CD4-positive, alpha-beta memory T cell (primary cell): ENCODE data around the gene MED12. TPM values are rescaled to one million over a fixed set of nuclear protein-coding genes. Genes with fewer than 3 reads are reported as not detected.

Experiments
- CTCF ChIA-PET: fragments of 350-600 bp; sonication (Branson Sonifier 250); formaldehyde crosslinking; loops from one replicate; lab custom pipeline; 2021; ENCODE audit warnings: inconsistent platforms; ENCODE audit not compliant: partially characterized antibody; lab: Charles Lee
- POLR2A ChIA-PET: fragments of 350-600 bp; sonication (Branson Sonifier 250); formaldehyde crosslinking; loops from one replicate; lab custom pipeline; 2021; ENCODE audit not compliant: partially characterized antibody; lab: Charles Lee
- DNase-seq, 5 donors: peaks; one replicate each; pipeline versions ENCODE4 v3.0.0 to v3.0.0-alpha.2; 2020 to 2022; ENCODE audit warnings: mixed read lengths in 1 of 5
- H3K27ac ChIP-seq: one replicate; pipeline ENCODE4 v1.7.0; 2013; ENCODE audit warnings: low read depth, low read length
- H3K27me3 ChIP-seq: 2 replicates; pipeline ENCODE4 v1.7.0; 2013; ENCODE audit warnings: mild to moderate bottlenecking, low read length, moderate library complexity; ENCODE audit not compliant: insufficient read depth
- H3K36me3 ChIP-seq: 2 replicates; pipeline ENCODE4 v1.7.0; 2013; ENCODE audit warnings: mild to moderate bottlenecking, low read length, moderate library complexity; ENCODE audit not compliant: insufficient read depth
- H3K4me1 ChIP-seq: 2 replicates; pipeline ENCODE4 v1.7.0; 2013; ENCODE audit warnings: mild to moderate bottlenecking, low read length, moderate library complexity; ENCODE audit not compliant: insufficient read depth
- H3K4me3 ChIP-seq, 2 donors: one replicate each; pipeline ENCODE4 v1.7.0; 2013; ENCODE audit warnings: low read length in 2 of 2, mild to moderate bottlenecking in 1 of 2
- H3K9me3 ChIP-seq, 2 donors: one replicate each; pipeline ENCODE4 v1.7.0; 2013; ENCODE audit warnings: low read length in 2 of 2, control low read depth in 1 of 2; ENCODE audit not compliant: control insufficient read depth in 1 of 2
- H3K27ac Mint-ChIP-seq, 7 donors: one replicate each; pipeline ENCODE4 v1.8.0; 2020 to 2021; ENCODE audit warnings: mixed read lengths in 7 of 7, mild to moderate bottlenecking in 6 of 7, inconsistent platforms in 3 of 7, moderate library complexity in 3 of 7
- H3K27me3 Mint-ChIP-seq, 2 donors: one replicate each; pipeline ENCODE4 v1.8.0; 2020 to 2021; ENCODE audit warnings: mixed read lengths in 2 of 2
- H3K36me3 Mint-ChIP-seq, 2 donors: one replicate each; pipeline ENCODE4 v1.8.0; 2020 to 2021; ENCODE audit warnings: mixed read lengths in 2 of 2, inconsistent platforms in 1 of 2, mild to moderate bottlenecking in 1 of 2
- H3K4me1 Mint-ChIP-seq, 4 donors: one replicate each; pipeline ENCODE4 v1.8.0; 2020 to 2021; ENCODE audit warnings: mixed read lengths in 4 of 4, mild to moderate bottlenecking in 1 of 4
- H3K4me3 Mint-ChIP-seq, 8 donors: one replicate each; pipeline ENCODE4 v1.8.0; 2020 to 2021; ENCODE audit warnings: mixed read lengths in 8 of 8, mild to moderate bottlenecking in 7 of 8, moderate library complexity in 6 of 8, inconsistent platforms in 3 of 8
- H3K9me3 Mint-ChIP-seq, 8 donors: one replicate each; pipeline ENCODE4 v1.8.0; 2020 to 2021; ENCODE audit warnings: mixed read lengths in 8 of 8, mild to moderate bottlenecking in 5 of 8, inconsistent platforms in 3 of 8, moderate library complexity in 1 of 8
- intact Hi-C: fragments of 100-400 bp; cut with micrococcal nuclease; formaldehyde crosslinking; loops from one replicate; pipeline ENCODE4 v1.15.1; 2023
- polyA plus RNA-seq, 2 donors: library from polyadenylated mRNA; unstranded; fragments of 300-500 nt; fragmentation: Illumina TruSeq; gene quantifications; one replicate each; pipeline ENCODE4 v1.2.3, GENCODE V29; 2021
- total RNA-seq, 2 experiments: library from RNA; stranded (reverse); gene quantifications; one replicate each; pipeline ENCODE4 v1.2.3, GENCODE V29; 2021

MED12 gene
- total and polyA plus RNA-seq, 4 experiments from 2014 or later = 3.4 to 89.9 (median 51.6) TPM

DNA sequence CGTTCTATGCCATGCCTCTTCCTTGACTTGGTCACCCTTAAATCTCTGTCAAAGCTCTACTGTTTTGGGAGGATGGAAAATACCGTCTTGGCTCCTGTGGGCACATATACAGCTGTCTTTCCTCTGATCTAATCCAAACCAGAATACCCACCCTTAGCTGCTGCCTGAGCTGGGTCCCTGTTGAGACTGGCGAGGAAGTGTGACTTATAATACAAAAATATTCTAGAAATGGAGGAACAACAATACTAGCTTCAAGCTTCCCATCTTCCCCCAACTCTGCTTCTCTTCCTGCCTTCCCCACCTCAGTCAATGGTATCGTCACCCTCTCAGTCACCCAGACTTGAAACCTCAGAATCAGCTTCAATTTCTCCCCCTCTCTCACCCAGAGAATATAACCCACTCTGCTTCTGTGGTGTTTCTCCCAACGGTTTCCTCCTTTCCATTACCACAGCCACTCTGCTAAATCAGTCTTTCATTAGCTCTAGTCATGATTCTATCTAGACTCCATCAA is 6.4 kb upstream of the MED12 start:
- no peaks in the 10 kb centered on the region for H3K27me3 Mint-ChIP-seq
- peak in 3 of 5 donors; percentile 52 to 77 (median 74) for DNase-seq
- peak overlapping the region; percentile 96 for H3K27ac ChIP-seq
- peak overlapping the region; percentile 90 to 99 (median 95) for H3K4me3 Mint-ChIP-seq
- peaks cover 39% of the 10 kb centered on the region for H3K4me1 ChIP-seq
- H3K9me3 Mint-ChIP-seq = no peaks in the 10 kb centered on the region
- H3K27ac Mint-ChIP-seq = peak overlapping the region; percentile 97 to 99 (median 99)
- H3K36me3 ChIP-seq = peaks cover 19% of the 10 kb centered on the region
- intact Hi-C loops = loop anchor here (1.0 to 10.0 kb wide), 7 partner anchors 9 to 423 kb away; partner anchors contain the start of genes OGT, SNX12 and TAF1
- peak overlapping the region; percentile 69 to 93 for H3K4me3 ChIP-seq
- no peaks in the 10 kb centered on the region for H3K9me3 ChIP-seq
- H3K36me3 Mint-ChIP-seq = peaks cover 42 to 50% of the 10 kb centered on the region in 2 donors
- ChIA-PET POLR2A (interaction anchor here (0.6 to 6.8 kb wide), 18 partner anchors 7 to 421 kb away, joined by 3 to 141 read pairs (median 7); partner anchors contain the start of genes FOXO4, NONO, OGT and SNX12), CTCF (interaction anchor here (1.1 to 4.6 kb wide), 7 partner anchors 9 to 68 kb away, joined by 3 to 32 read pairs (median 6); no protein-coding TSS in a partner anchor)
- peaks cover 20 to 62% (median 48%) of the 10 kb centered on the region in 4 donors for H3K4me1 Mint-ChIP-seq
- no peaks in the 10 kb centered on the region for H3K27me3 ChIP-seq

DNA sequence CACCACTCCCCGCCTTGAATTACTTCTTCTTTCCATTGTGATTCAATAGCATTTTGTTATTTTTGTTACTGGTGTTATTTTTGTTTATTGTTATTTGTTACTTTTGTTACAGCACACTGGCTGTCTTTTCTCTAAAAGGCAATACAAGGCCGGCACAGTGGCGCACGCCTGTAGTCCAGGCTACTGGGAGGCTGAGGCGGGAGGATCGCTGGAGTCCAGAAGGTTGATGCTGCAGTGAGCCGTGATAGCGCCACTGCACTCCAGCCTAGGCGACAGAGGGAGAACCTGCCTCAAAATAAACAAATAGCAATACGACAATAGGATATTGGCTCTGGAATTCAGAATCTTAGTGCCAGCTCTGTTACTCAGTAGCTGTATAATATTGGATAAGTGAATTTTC is 1.0 kb upstream of the MED12 start:
- H3K9me3 ChIP-seq = no peaks in the 10 kb centered on the region
- ChIA-PET POLR2A (interaction anchor here (1.4 to 5.8 kb wide), 10 partner anchors 9 to 416 kb away, joined by 4 to 96 read pairs (median 14); partner anchors contain the start of genes CXorf65, FOXO4, OGT and SNX12), CTCF (interaction anchor here (1.1 to 2.9 kb wide), 6 partner anchors 9 to 62 kb away, joined by 3 to 26 read pairs (median 12); no protein-coding TSS in a partner anchor)
- peaks cover 15 to 50% (median 35%) of the 10 kb centered on the region in 4 donors for H3K4me1 Mint-ChIP-seq
- no peak for DNase-seq
- peak overlapping the region in 1 of 8 donors; percentile 11 for H3K4me3 Mint-ChIP-seq
- H3K27ac Mint-ChIP-seq = peak overlapping the region; percentile 11 to 88 (median 68)
- H3K27me3 Mint-ChIP-seq = no peaks in the 10 kb centered on the region
- peak overlapping the region; percentile 88 for H3K27ac ChIP-seq
- no peak overlapping the region for H3K4me3 ChIP-seq
- peaks cover 5 to 17% of the 10 kb centered on the region in 2 donors for H3K36me3 Mint-ChIP-seq
- peaks cover 34% of the 10 kb centered on the region for H3K4me1 ChIP-seq
- intact Hi-C loops = loop anchor here (10.0 kb wide), 1 partner anchor 417 kb away; the partner anchor contains the start of gene OGT
- H3K36me3 ChIP-seq = peaks cover 15% of the 10 kb centered on the region
- no peaks in the 10 kb centered on the region for H3K27me3 ChIP-seq
- no peaks in the 10 kb centered on the region for H3K9me3 Mint-ChIP-seq

DNA sequence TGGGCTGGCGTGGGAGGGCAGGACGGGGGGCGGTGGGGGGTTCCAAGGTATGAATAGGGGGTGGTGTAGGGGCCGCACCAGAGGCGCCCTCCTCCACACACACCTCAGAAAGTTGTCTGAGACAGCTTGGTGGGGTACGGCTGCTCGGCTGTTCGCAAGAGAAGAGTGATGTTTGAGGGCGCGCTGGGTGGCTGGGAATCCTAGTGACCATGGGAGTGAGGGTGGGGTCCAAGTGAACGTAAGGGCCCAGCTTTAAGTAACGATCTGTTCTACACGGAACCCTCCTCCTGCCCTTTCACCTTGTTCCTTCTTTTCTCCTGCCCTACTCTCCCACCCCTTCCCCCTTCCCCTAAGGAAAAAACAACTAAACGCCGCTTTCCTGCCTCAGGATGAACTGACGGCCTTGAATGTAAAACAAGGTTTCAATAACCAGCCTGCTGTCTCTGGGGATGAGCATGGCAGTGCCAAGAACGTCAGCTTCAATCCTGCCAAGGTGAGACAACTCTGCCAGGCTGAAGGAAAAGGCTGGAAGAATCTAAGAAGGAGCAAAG is 664 bp downstream of the MED12 start:
- peaks cover 27% of the 10 kb centered on the region for H3K36me3 ChIP-seq
- DNase-seq = no peak
- ChIA-PET CTCF (interaction anchor here (0.6 to 2.9 kb wide), 8 partner anchors 9 to 42 kb away, joined by 3 to 26 read pairs (median 7); partner anchors contain the start of gene FOXO4), POLR2A (interaction anchor here (0.6 to 5.8 kb wide), 17 partner anchors 8 to 503 kb away, joined by 3 to 96 read pairs (median 8); partner anchors contain the start of genes CXorf65, FOXO4, IL2RG and NONO)
- H3K27me3 ChIP-seq = no peaks in the 10 kb centered on the region
- H3K36me3 Mint-ChIP-seq = peaks cover 14 to 29% of the 10 kb centered on the region in 2 donors
- peaks cover 21% of the 10 kb centered on the region for H3K4me1 ChIP-seq
- H3K4me3 Mint-ChIP-seq = peak overlapping the region; percentile 84 to 90 (median 89)
- no peaks in the 10 kb centered on the region for H3K9me3 Mint-ChIP-seq
- peaks cover 11 to 43% (median 25%) of the 10 kb centered on the region in 4 donors for H3K4me1 Mint-ChIP-seq
- no peaks in the 10 kb centered on the region for H3K27me3 Mint-ChIP-seq
- peak overlapping the region; percentile 26 to 36 for H3K4me3 ChIP-seq
- H3K27ac Mint-ChIP-seq = peak overlapping the region; percentile 90 to 95 (median 95)
- H3K27ac ChIP-seq = peak overlapping the region; percentile 88
- H3K9me3 ChIP-seq = no peaks in the 10 kb centered on the region
- intact Hi-C loops = loop anchor here (1.0 to 10.0 kb wide), 3 partner anchors 9 to 416 kb away; partner anchors contain the start of gene OGT

- peaks cover 13% of the 10 kb centered on the region for H3K4me1 ChIP-seq
- Mint-ChIP-seq H3K27me3 (no peaks in the 10 kb centered on the region), H3K4me1 (peaks cover 7 to 18% (median 15%) of the 10 kb centered on the region in 4 donors), H3K4me3 (no peak overlapping the region), H3K27ac (peak overlapping the region in 5 of 7 donors; percentile 38 to 90 (median 59)), H3K9me3 (no peaks in the 10 kb centered on the region), H3K36me3 (peaks cover 19 to 66% of the 10 kb centered on the region in 2 donors)
- intact Hi-C loops = loop anchor here (2.0 kb wide), 1 partner anchor 51 kb away; no protein-coding TSS in a partner anchor
- H3K27ac ChIP-seq = peak overlapping the region; percentile 28
- H3K9me3 ChIP-seq = no peaks in the 10 kb centered on the region
- no peaks in the 10 kb centered on the region for H3K27me3 ChIP-seq
- DNase-seq = no peak
- peaks cover 43% of the 10 kb centered on the region for H3K36me3 ChIP-seq
- ChIA-PET CTCF (interaction anchor here (0.5 to 4.3 kb wide), 12 partner anchors 10 to 158 kb away, joined by 3 to 75 read pairs (median 8); partner anchors contain the start of genes CXorf65, FOXO4, IL2RG and MED12), POLR2A (interaction anchor here (1.0 to 3.9 kb wide), 10 partner anchors 10 to 32 kb away, joined by 3 to 47 read pairs (median 12); partner anchors contain the start of genes FOXO4, IL2RG and MED12)
- no peak overlapping the region for H3K4me3 ChIP-seq
Measured at GRCh38 chrX:71128166-71128833, 9.9 kb downstream of the MED12 start.

DNA sequence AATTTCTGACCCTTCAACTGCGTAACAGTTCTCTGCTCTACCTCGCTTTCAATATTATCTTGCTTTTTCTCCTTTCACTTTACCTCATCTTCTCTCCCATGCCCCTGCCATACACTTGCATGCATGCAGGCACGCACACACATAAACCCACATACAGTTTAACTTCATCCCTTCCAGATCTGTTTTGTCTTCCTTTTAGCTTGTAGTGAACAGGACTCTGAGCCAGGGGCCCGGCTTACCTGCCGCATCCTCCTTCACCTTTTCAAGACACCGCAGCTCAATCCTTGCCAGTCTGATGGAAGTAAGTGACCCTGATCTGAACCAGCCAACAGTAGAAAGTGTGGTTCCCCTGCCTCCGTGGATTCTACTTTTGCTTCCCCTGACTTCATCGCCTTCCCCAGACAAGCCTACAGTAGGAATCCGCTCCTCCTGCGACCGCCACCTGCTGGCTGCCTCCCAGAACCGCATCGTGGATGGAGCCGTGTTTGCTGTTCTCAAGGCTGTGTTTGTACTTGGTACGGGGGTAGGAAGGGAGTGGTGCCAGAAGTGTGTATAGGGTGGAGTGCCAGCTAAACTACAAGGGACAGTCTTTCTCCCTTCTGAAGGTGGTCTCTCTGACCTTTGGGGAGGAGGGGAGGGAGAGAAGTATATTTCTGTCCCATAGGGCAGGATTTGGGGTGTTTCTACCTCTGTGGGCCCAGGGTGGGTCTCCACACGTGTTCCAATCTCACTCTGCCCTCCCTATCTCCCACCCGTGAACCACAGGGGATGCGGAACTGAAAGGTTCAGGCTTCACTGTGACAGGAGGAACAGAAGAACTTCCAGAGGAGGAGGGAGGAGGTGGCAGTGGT is 10.7 kb downstream of the MED12 start:
- H3K4me3 ChIP-seq = no peak overlapping the region
- Mint-ChIP-seq H3K4me1 (peaks cover 7 to 18% (median 15%) of the 10 kb centered on the region in 4 donors), H3K27ac (peak overlapping the region; percentile 38 to 94 (median 89)), H3K9me3 (no peaks in the 10 kb centered on the region), H3K36me3 (peaks cover 15 to 65% of the 10 kb centered on the region in 2 donors), H3K4me3 (peak overlapping the region in 4 of 8 donors; percentile 0 to 64 (median 21)), H3K27me3 (no peaks in the 10 kb centered on the region)
- ChIA-PET POLR2A (interaction anchor here (1.0 to 3.9 kb wide), 7 partner anchors 11 to 32 kb away, joined by 3 to 47 read pairs (median 15); partner anchors contain the start of genes FOXO4, IL2RG and MED12), CTCF (interaction anchor here (0.5 to 4.3 kb wide), 13 partner anchors 11 to 159 kb away, joined by 3 to 75 read pairs (median 6); partner anchors contain the start of genes CXorf65, FOXO4, IL2RG and MED12)
- no peaks in the 10 kb centered on the region for H3K9me3 ChIP-seq
- H3K27ac ChIP-seq = peak overlapping the region; percentile 28
- peak; percentile 76 to 80 (median 80) for DNase-seq
- peaks cover 38% of the 10 kb centered on the region for H3K36me3 ChIP-seq
- no peaks in the 10 kb centered on the region for H3K27me3 ChIP-seq
- peaks cover 13% of the 10 kb centered on the region for H3K4me1 ChIP-seq
- intact Hi-C loops = loop anchor here (1.0 to 2.0 kb wide), 4 partner anchors 18 to 50 kb away; partner anchors contain the start of gene IL2RG

GRCh38 chrX:71131510-71131909 is 13.1 kb downstream of the MED12 start:
- H3K4me3 ChIP-seq = no peak overlapping the region
- Mint-ChIP-seq H3K4me1 (peaks cover 11 to 18% (median 13%) of the 10 kb centered on the region in 4 donors), H3K27ac (peak overlapping the region in 4 of 7 donors; percentile 8 to 82 (median 28)), H3K4me3 (no peak overlapping the region), H3K9me3 (no peaks in the 10 kb centered on the region), H3K36me3 (peaks cover 22 to 69% of the 10 kb centered on the region in 2 donors), H3K27me3 (no peaks in the 10 kb centered on the region)
- peaks cover 50% of the 10 kb centered on the region for H3K36me3 ChIP-seq
- H3K9me3 ChIP-seq = no peaks in the 10 kb centered on the region
- POLR2A ChIA-PET = interaction anchor here (0.7 to 3.9 kb wide), 4 partner anchors 30 to 64 kb away, joined by 3 to 47 read pairs (median 3); partner anchors contain the start of genes FOXO4 and SNX12
- CTCF ChIA-PET = interaction anchor here (3.5 to 3.8 kb wide), 2 partner anchors 30 to 35 kb away, joined by 36 to 75 read pairs; partner anchors contain the start of gene FOXO4
- no peaks in the 10 kb centered on the region for H3K27me3 ChIP-seq
- H3K27ac ChIP-seq = no peak overlapping the region
- intact Hi-C loops = no loop called here
- DNase-seq = no peak
- H3K4me1 ChIP-seq = peaks cover 13% of the 10 kb centered on the region
